CD4-positive, alpha-beta T cell treated with Interleukin-15 for 1 hour (primary cell): ENCODE data around the gene RGS11.
"Not testable (repeated sequence)": the region's sequence is repeated elsewhere in the genome, so short reads cannot be mapped to it uniquely, and the experiment has no call there.

Experiments
- DNase-seq: peaks from one replicate; pipeline ENCODE4 v3.0.0-alpha.2; 2020

The RGS11 gene

GRCh38 chr16:279531-279930, 3.8 kb upstream of the RGS11 start:
- no peak for DNase-seq

- peak; percentile 27 for DNase-seq
Measured at GRCh38 chr16:278863-279366, 3.2 kb upstream of the RGS11 start.

DNA sequence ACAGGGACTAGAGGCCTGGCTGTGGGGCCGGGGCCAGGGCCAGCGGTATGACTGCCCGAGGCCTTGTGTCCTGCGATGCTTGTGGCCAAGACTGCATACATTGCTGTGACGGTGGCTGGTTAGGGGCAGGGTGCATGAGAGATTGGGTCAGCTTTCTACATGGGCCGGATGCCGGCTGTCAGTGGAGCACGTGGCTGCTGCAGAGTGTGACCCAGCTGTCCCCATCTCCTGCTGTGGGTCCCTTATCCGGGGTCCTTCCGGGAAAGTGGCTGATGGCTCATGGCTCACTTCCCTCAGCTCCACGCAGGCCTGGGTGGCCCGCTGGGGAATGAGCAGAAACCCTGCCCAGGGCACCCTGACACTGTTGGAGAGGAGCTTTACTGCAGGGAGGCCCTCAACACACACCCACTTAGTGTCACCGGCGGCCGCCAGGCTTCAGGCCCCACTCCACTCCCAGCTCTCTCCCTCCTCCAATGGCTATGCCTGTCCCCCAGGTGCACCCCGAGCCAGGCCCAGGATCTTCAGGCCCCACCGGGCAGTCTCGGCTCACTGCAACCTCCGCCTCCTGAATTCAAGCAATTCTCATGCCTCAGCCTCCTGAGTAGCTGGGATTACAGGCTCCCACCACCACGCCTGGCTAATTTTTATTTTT, 808 bp upstream of the RGS11 start:
- DNase-seq = no peak

GRCh38 chr16:275041-275641, 603 bp downstream of the RGS11 start:
- DNase-seq = no peak

- no peak for DNase-seq
Measured at GRCh38 chr16:273547-274421, 2.0 kb downstream of the RGS11 start.

DNA sequence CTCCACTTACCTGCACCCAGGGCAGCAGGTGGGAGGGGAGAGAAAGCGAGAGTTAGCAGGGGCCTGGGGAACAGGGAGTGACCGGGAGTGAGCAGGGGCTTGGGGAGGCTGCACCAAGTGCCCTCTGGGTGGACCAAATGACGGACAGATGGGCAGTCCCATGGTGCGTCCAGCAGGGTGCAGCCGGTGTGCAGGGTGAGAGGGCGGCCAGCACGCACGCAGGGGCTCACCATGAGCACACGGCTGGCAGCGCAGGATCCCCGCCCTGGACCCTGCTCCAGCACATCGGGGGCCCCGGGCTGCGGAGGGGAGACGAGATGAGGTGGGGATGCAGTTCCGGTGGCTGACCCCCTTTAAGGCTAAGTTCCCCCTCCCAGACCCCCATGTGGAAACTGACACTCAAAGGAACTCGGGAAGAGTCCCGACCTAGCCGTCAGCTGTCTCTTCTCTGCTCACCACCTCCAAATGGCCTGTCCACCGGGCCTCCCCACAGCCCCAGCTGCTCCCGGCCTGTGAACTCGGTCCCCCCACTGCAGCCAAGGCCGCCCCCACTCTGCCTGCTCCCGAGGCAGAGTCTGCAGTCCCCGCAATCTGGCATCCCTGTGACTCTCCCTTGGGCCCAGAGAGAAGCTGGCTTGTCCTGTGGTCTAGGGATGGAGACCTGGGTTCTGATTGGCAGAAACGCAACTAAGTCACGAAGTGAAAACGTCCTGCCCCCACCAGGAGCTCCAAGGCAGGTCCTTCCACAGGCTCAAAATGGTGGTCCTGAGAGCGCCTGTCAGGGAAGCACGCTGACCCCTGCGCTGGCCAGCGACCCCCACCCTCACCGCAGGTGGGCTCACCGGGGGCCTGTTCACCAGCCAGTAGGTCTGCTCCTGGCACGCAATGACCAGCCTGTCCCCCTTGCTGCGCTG, 2.9 kb downstream of the RGS11 start:
- no peak for DNase-seq

GRCh38 chr16:270381-271255, 5.1 kb downstream of the RGS11 start:
- DNase-seq = no peak

DNA sequence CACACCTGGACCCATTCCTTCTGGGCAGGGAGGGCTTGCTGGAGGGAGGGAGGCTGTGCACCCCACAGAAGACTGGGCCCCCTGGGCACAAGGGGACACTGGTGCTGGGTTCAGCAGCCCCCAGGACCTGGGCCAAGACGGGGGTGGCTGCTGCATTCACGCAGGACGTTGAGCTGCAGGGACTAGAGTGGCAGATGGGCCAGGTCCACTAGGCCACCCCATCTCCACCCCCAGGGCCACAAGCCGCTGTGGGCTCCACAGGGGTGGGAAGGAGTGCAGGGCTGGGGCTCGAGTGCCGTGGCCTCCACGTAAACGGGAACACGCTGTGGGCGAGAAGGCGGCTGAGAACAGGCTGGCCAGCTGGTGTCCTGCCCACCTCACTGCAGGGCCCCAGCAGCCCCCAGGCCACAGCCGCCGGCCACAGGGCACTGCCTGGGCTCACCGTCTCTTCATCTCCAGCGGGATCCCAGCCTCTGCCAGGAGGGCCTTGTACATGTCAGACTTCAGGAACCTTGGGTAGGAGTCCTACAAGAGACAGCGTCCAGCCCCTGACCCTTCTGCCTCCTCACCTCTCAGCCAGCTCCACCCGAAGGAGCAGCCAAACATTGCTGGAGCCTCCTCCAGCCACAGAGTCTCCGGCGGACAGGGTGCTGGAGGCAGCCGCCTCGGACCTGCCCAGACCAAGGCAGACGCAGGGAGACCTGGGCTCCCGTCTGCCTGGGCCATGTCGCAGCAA, 6.5 kb downstream of the RGS11 start:
- DNase-seq = no peak

GRCh38 chr16:268141-269053, 7.3 kb downstream of the RGS11 start:
- no peak for DNase-seq

DNA sequence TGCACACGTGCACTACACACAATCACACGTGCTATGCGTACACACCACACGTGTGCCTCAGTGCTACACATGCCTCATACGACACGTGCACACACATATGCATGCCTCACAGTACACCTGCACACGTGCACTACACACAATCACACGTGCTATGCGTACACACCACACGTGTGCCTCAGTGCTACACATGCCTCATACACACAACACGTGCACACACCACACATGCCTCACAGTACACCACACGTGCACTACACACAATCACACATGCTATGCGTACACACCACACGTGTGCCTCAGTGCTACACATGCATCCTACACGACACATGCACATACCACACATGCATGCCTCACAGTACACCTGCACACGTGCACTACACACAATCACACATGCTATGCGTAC, 8.2 kb downstream of the RGS11 start:
- not testable (repeated sequence) for DNase-seq

DNA sequence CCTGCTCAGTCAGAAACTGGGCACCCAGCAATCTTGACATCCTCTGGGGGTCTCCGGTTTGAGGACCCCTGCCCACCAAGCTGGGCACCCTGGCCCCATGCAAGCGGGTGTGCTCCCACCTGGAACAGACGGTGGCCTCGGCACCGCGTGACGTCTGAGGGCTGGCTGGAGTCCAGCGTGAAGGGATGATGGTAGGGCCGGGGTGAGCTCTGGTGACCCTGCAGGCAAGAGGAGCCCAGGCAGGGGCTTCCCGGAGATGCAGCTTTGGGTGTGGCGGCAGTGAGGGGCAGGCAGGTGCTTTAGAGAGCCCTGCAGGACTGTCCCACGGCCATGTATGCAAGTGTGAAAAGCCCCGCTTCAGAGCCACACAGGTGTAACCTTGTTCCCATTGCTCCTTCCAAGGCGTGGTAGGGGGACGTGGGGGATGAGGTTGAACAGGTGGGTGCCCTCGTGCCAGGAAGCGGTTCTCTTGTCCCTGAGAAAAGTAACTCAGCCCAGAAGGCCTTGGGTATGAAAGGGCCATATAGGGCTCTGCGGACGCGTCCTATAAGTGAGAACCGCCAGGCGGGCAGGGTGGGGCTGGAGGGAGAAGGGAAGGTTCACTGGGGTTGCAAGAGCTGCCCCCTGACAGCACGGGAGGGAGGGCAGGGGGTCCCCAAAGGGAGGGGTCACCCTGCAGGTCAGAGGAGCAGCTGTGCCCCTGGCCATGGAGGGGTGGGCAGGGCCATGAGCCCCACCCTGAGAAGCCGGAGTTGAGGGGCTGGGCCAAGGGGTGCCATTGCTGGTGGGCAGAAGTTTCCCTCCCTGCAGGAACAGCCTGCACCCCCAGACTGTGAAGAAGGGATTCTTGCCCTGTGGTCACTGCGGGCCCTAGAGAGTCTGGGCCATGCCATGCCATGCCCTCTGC, 9.2 kb downstream of the RGS11 start:
- no peak for DNase-seq

DNA sequence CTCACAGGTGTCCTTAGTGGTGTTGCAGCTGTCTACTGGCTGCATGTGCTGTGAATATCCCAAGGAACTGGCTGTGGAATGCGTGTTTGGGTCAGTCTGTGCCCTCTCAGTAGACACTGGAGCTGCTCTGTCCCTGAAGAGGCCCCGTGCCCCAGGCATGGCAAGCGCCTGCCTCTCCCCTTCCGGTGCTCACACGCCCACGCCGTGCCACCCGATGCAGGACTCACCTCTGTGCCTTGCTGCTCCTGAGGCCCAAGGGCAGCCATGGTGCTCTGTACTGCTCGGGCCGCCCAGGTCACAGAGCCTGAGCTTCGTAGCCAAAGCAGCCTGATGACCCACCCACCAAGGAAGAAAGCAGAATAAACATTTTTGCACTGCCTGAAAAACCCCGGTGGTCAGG, 10.0 kb downstream of the RGS11 start:
- DNase-seq = no peak

DNA sequence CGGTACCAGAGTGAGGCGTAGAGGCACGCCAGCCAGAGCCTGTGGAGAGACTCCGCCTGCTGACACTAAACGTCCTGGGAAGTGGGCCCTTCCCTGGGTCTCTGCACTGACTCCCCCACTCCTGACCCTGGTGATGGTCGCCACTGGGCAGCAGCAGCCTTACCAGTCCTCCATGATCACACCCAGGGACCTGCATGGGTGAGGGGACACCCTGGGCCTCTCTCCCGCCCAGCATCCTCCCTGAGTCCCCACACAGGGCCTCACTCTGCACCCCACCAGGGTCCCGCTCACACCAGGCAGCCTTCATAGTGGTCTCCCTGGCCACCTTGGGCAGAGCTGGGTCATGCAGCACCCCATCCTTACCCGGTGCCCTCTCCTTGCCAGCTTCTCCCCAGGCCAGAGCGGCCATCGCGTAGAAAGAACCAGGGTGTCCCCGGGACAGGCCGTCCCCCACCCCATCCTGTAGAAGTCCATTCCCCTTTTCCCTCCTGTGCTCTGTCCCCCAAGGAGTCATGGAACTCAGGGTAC, 10.7 kb downstream of the RGS11 start:
- DNase-seq = no peak

GRCh38 chr16:264440-264951, 11.2 kb downstream of the RGS11 start:
- DNase-seq = no peak

- DNase-seq = no peak
Measured at GRCh38 chr16:263944-264343, 11.8 kb downstream of the RGS11 start.

- no peak for DNase-seq
Measured at GRCh38 chr16:263182-263774, 12.5 kb downstream of the RGS11 start.

- no peak for DNase-seq
Measured at GRCh38 chr16:262121-262745, 13.5 kb downstream of the RGS11 start.
